ENCODE data around the gene BRD1.

- no peak for TF ChIP-seq FOXM1 (IDR thresholded peaks at IDR 0.05; ENCODE audit: borderline replicate concordance, low read depth)
- no peak for TF ChIP-seq CEBPB (IDR thresholded peaks at IDR 0.05)
- TF ChIP-seq YY1 (IDR thresholded peaks at IDR 0.05; ENCODE audit: low read depth), result no peak
Observed at GRCh38 chr22:49774499-49775151, 53.0 kb downstream of the BRD1 start.
